Natural killer cell (primary cell): Measurements from ENCODE around the gene URB1. TPM values are rescaled to one million over a fixed set of nuclear protein-coding genes. Genes with fewer than 3 reads are reported as not detected.

Source experiments
- ATAC-seq, 3 donors: fragments of 150-1000 bp in 2 of 3; fragments of 200-7000 bp in 1 of 3; cut with Tn5 transposase; 1 replicate in 1 of 3; 2 replicates in 2 of 3; pipeline ENCODE4 v1.10.0; 2021; ENCODE audit warnings: mild to moderate bottlenecking in 2 of 3, moderate library complexity in 2 of 3
- DNase-seq, 2 donors: peaks; one replicate each; pipeline versions ENCODE4 v3.0.0 to v3.0.0-alpha.2; 2013 to 2021; ENCODE audit warnings: mixed read lengths in 1 of 2
- H3K27ac ChIP-seq: one replicate; pipeline ENCODE4 v1.5.1; 2013; ENCODE audit warnings: mild to moderate bottlenecking, low read length
- H3K27me3 ChIP-seq: one replicate; pipeline ENCODE4 v1.6.1; 2013; ENCODE audit warnings: low read length; ENCODE audit not compliant: control insufficient read depth, insufficient read depth
- H3K36me3 ChIP-seq: one replicate; pipeline ENCODE4 v1.6.1; 2013; ENCODE audit warnings: low read length; ENCODE audit not compliant: control insufficient read depth, insufficient read depth
- H3K4me1 ChIP-seq: one replicate; pipeline ENCODE4 v1.6.1; 2013; ENCODE audit warnings: low read length; ENCODE audit not compliant: control insufficient read depth, insufficient read depth
- H3K4me3 ChIP-seq: one replicate; pipeline ENCODE4 v1.5.1; 2013; ENCODE audit warnings: low read length
- H3K9me3 ChIP-seq: one replicate; pipeline ENCODE4 v1.6.1; 2013; ENCODE audit warnings: low read length; ENCODE audit not compliant: control insufficient read depth, insufficient read depth
- H3K27ac Mint-ChIP-seq, 2 donors: one replicate each; pipeline ENCODE4 v1.8.0; 2022; ENCODE audit warnings: mild to moderate bottlenecking in 2 of 2, mixed read lengths in 2 of 2, moderate library complexity in 1 of 2
- H3K27me3 Mint-ChIP-seq, 2 donors: one replicate each; pipeline ENCODE4 v1.8.0; 2022; ENCODE audit warnings: low read depth in 2 of 2, mixed read lengths in 2 of 2
- H3K36me3 Mint-ChIP-seq: one replicate; pipeline ENCODE4 v1.8.0; 2022; ENCODE audit warnings: mixed read lengths
- H3K4me1 Mint-ChIP-seq, 2 donors: one replicate each; pipeline ENCODE4 v1.8.0; 2022; ENCODE audit warnings: mixed read lengths in 2 of 2
- H3K4me3 Mint-ChIP-seq: one replicate; pipeline ENCODE4 v1.8.0; 2022; ENCODE audit warnings: mild to moderate bottlenecking, moderate library complexity, mixed read lengths
- H3K9me3 Mint-ChIP-seq, 2 donors: one replicate each; pipeline ENCODE4 v1.8.0; 2022; ENCODE audit warnings: mixed read lengths in 2 of 2
- whole genome bisulfite sequencing: methylation state at CpG from one replicate; pipeline ENCODE4 v1.1.7; 2013; ENCODE audit warnings: missing lambda C conversion rate; ENCODE audit not compliant: insufficient coverage; 5-methylcytosine and 5-hydroxymethylcytosine counted together
- intact Hi-C: fragments of 100-400 bp; cut with micrococcal nuclease; formaldehyde crosslinking; loops from one replicate; pipeline ENCODE4 v1.14.2; 2022
- total RNA-seq, 4 donors: library from RNA; stranded (reverse); fragments of 120-200 nt in 1 of 4; gene quantifications; one replicate each; pipeline versions ENCODE4 v1.2.3 to v1.2.4, GENCODE V29; 2013 to 2022
- TF ChIP-seq, protein P1 (sequence below): fragments of 200-600 bp; IDR thresholded peaks from one replicate; pipeline ENCODE4 v1.8.0; 2022; ENCODE audit warnings: antibody characterized with exemption

URB1 gene
- total RNA-seq, 3 donors from 2014 or later (not counting 1 experiment from before 2014, with no cell fraction given) = 6.1 to 7.8 (median 7.5) TPM

DNA sequence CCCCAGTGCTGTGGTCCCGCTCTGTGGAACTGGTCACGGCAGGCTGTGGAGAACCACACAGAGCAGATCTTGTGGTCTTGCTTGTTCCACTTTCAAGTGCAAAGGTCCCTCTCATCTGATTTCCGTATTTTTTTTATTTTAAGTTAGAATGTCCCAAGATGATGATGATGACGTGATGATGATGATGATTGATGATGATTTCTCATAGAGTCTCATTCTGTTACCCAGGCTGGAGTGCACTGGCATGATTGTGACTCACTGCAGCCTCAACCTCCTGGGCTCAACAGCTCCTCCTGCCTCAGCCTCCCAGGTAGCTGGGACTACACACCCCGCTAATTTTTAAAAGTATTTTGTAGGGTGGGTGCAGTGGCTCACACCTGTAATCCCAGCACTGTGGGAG lies 31.9 kb upstream of the URB1 start:
- intact Hi-C loops = no loop called here
- TF ChIP-seq, protein P1, sequence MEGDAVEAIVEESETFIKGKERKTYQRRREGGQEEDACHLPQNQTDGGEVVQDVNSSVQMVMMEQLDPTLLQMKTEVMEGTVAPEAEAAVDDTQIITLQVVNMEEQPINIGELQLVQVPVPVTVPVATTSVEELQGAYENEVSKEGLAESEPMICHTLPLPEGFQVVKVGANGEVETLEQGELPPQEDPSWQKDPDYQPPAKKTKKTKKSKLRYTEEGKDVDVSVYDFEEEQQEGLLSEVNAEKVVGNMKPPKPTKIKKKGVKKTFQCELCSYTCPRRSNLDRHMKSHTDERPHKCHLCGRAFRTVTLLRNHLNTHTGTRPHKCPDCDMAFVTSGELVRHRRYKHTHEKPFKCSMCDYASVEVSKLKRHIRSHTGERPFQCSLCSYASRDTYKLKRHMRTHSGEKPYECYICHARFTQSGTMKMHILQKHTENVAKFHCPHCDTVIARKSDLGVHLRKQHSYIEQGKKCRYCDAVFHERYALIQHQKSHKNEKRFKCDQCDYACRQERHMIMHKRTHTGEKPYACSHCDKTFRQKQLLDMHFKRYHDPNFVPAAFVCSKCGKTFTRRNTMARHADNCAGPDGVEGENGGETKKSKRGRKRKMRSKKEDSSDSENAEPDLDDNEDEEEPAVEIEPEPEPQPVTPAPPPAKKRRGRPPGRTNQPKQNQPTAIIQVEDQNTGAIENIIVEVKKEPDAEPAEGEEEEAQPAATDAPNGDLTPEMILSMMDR = no peak
- Mint-ChIP-seq H3K9me3 (peaks cover 0 to 4% of the 10 kb centered on the region in 2 donors), H3K27me3 (no peaks in the 10 kb centered on the region), H3K27ac (no peak overlapping the region), H3K4me1 (peaks cover 7% of the 10 kb centered on the region in 2 donors), H3K4me3 (no peak overlapping the region), H3K36me3 (no peaks in the 10 kb centered on the region)
- H3K27ac ChIP-seq = no peak overlapping the region
- ATAC-seq (no peak), DNase-seq (no peak)
- H3K4me1 ChIP-seq = no peaks in the 10 kb centered on the region
- H3K9me3 ChIP-seq = no peaks in the 10 kb centered on the region
- no peaks in the 10 kb centered on the region for H3K27me3 ChIP-seq
- H3K36me3 ChIP-seq = no peaks in the 10 kb centered on the region
- no peak overlapping the region for H3K4me3 ChIP-seq
- 62% methylated on average over 4 of the region's 5 CpGs for WGBS

DNA sequence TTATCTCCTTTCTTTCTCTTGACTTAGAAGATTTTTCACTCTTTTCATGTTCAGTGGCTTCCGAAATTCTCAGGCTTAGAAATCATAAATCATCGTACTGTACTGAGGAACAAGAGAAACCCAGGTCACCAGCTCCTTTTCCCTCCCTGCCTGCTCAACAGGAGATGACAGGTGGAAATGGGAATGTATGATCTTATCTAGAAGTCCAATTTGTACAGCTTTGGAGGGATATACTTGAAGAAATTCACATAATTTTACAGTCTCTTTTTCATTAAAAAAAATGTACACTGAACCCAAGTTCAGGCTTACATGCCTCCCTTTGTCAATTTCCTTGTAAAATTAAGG lies 31.4 kb upstream of the URB1 start:
- peaks cover 7% of the 10 kb centered on the region in 2 donors for H3K4me1 Mint-ChIP-seq
- no peak overlapping the region for H3K4me3 Mint-ChIP-seq
- Histone ChIP-seq H3K9me3 (no peaks in the 10 kb centered on the region), H3K4me3 (no peak overlapping the region), H3K27ac (no peak overlapping the region), H3K4me1 (no peaks in the 10 kb centered on the region), H3K36me3 (no peaks in the 10 kb centered on the region), H3K27me3 (no peaks in the 10 kb centered on the region)
- TF ChIP-seq, protein P1 = no peak
- ATAC-seq = no peak
- no peak for DNase-seq
- WGBS = 100% methylated on average over 2 of the region's 2 CpGs
- peaks cover 0 to 4% of the 10 kb centered on the region in 2 donors for H3K9me3 Mint-ChIP-seq
- H3K27ac Mint-ChIP-seq = no peak overlapping the region
- H3K36me3 Mint-ChIP-seq = no peaks in the 10 kb centered on the region
- intact Hi-C loops = no loop called here
- H3K27me3 Mint-ChIP-seq = no peaks in the 10 kb centered on the region

DNA sequence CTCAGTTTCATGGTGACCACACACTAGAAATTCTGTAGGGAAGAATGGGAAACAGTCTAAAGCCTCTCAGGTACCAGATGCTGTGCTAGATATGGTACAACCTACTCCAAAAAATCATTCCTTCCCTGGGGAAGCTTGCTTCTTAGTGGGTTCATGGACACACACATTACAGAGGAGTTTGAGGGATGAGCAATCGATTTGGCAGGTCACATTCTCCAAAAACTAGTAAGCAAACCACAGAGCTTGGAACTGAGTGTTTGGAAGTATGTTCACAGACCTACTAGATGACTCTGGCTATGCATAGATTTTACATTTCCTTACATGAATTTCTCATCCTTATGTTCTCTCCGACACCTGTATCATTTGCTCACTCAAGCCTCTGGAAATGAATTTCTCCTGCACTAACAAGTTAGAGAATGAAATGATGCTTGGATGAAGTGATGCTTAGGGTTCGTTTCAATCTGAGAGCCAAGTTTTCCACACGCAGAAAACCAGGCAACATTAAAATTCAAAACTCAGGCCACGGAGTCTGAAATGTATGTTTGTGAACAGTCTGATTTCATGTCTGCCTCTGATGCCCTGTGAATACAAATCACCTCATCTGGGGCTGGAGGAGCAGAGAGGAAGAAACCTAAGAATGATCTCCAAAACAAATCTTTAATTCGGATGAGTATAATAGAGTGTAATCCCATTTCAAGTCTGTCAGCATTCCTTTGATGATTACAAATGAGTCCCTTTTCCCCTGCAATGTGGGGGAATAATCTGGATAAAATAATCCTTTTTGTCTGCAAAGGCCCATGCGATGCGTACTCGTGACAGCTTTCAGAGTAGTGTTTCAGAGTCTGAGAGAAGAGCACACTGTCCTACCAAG lies 30.7 kb upstream of the URB1 start:
- H3K27ac Mint-ChIP-seq = no peak overlapping the region
- 89% methylated on average over 8 of the region's 9 CpGs for WGBS
- Histone ChIP-seq H3K4me3 (no peak overlapping the region), H3K36me3 (no peaks in the 10 kb centered on the region), H3K9me3 (no peaks in the 10 kb centered on the region), H3K4me1 (no peaks in the 10 kb centered on the region), H3K27ac (no peak overlapping the region), H3K27me3 (no peaks in the 10 kb centered on the region)
- DNase-seq (no peak), ATAC-seq (no peak)
- H3K36me3 Mint-ChIP-seq = no peaks in the 10 kb centered on the region
- peaks cover 7% of the 10 kb centered on the region in 2 donors for H3K4me1 Mint-ChIP-seq
- no peak overlapping the region for H3K4me3 Mint-ChIP-seq
- peaks cover 0 to 4% of the 10 kb centered on the region in 2 donors for H3K9me3 Mint-ChIP-seq
- intact Hi-C loops = no loop called here
- no peaks in the 10 kb centered on the region for H3K27me3 Mint-ChIP-seq
- TF ChIP-seq, protein P1 = no peak

DNA sequence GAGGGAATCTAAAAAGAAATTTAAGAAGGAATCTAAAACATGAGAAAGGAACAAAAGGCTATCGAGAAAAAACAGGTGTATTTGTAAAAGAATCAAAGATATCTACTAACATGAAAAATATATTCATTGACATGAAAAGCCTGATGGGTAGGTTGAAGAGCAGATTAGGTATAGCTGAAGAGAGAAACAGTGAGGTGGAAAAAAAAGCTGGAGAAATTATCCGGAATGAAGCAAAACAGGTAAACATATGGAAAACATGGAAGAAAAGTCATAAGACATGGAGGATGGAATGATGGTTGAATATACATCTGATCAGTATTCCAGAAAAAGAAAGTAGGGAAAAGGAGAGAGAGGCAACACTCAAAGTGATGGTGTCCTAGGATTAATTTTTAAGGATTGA lies 29.3 kb upstream of the URB1 start:
- intact Hi-C loops = no loop called here
- H3K4me3 ChIP-seq = no peak overlapping the region
- Mint-ChIP-seq H3K36me3 (no peaks in the 10 kb centered on the region), H3K4me3 (no peak overlapping the region), H3K27ac (no peak overlapping the region), H3K4me1 (peaks cover 7% of the 10 kb centered on the region in 2 donors), H3K27me3 (no peaks in the 10 kb centered on the region), H3K9me3 (peaks cover 0 to 4% of the 10 kb centered on the region in 2 donors)
- DNase-seq (no peak), ATAC-seq (no peak)
- H3K4me1 ChIP-seq = no peaks in the 10 kb centered on the region
- no peaks in the 10 kb centered on the region for H3K36me3 ChIP-seq
- H3K27me3 ChIP-seq = no peaks in the 10 kb centered on the region
- H3K9me3 ChIP-seq = no peaks in the 10 kb centered on the region
- no peak overlapping the region for H3K27ac ChIP-seq
- 97% methylated on average over 1 of the region's 2 CpGs for WGBS
- TF ChIP-seq, protein P1 = no peak
